Neural progenitor cell (in vitro differentiated cells): Measurements from ENCODE around the gene DDX51. TPM values are rescaled to one million over a fixed set of nuclear protein-coding genes. Genes with fewer than 3 reads are reported as not detected.

Source experiments
- DNase-seq: peaks from one replicate; pipeline ENCODE4 v3.0.0-alpha.2; 2016; ENCODE audit warnings: low spot score
- H2AFZ ChIP-seq: fragments of 200-600 bp; sonication (generic); replicated peaks from 2 replicates; pipeline ENCODE4 v1.6.1; 2016; ENCODE audit warnings: antibody characterized with exemption
- H3F3A ChIP-seq: fragments of 200-600 bp; sonication (generic); 2 replicates; pipeline ENCODE4 v1.6.1; 2016; ENCODE audit warnings: antibody characterized with exemption, low read depth
- H3K27ac ChIP-seq: fragments of 200-600 bp; sonication (generic); 2 replicates; pipeline ENCODE4 v1.5.1; 2016; ENCODE audit warnings: mild to moderate bottlenecking
- H3K27me3 ChIP-seq: fragments of 200-600 bp; sonication (generic); 2 replicates; pipeline ENCODE4 v1.6.1; 2016; ENCODE audit warnings: mild to moderate bottlenecking, moderate library complexity
- H3K36me3 ChIP-seq: fragments of 200-600 bp; sonication (generic); 2 replicates; pipeline ENCODE4 v1.5.1; 2016
- H3K4me1 ChIP-seq: fragments of 200-600 bp; sonication (generic); 2 replicates; pipeline ENCODE4 v1.6.1; 2016; ENCODE audit warnings: mixed run types
- H3K4me2 ChIP-seq: fragments of 200-600 bp; sonication (generic); 2 replicates; pipeline ENCODE4 v1.6.1; 2016
- H3K4me3 ChIP-seq: fragments of 200-600 bp; sonication (generic); 2 replicates; pipeline ENCODE4 v1.5.1; 2016
- H3K79me2 ChIP-seq: fragments of 200-600 bp; sonication (generic); 2 replicates; pipeline ENCODE4 v1.6.1; 2016; ENCODE audit warnings: low read depth
- H3K9ac ChIP-seq: fragments of 200-600 bp; sonication (generic); 2 replicates; pipeline ENCODE4 v1.6.1; 2016
- H3K9me3 ChIP-seq: fragments of 200-600 bp; sonication (generic); 2 replicates; pipeline ENCODE4 v1.5.1; 2016; ENCODE audit warnings: low read depth
- H4K20me1 ChIP-seq: fragments of 200-600 bp; sonication (generic); 2 replicates; pipeline ENCODE4 v1.6.1; 2016; ENCODE audit warnings: low read depth
- H3K27ac Mint-ChIP-seq: 3 replicates; pipeline ENCODE4 v1.8.0; 2021; ENCODE audit warnings: mixed read lengths
- H3K27me3 Mint-ChIP-seq: 2 replicates; pipeline ENCODE4 v1.8.0; 2022; ENCODE audit warnings: low read depth, mild to moderate bottlenecking, inconsistent platforms, moderate library complexity, mixed read lengths; ENCODE audit not compliant: insufficient read depth
- H3K36me3 Mint-ChIP-seq: 3 replicates; pipeline ENCODE4 v1.8.0; 2021; ENCODE audit warnings: mixed read lengths
- H3K4me1 Mint-ChIP-seq: 3 replicates; pipeline ENCODE4 v1.8.0; 2021; ENCODE audit warnings: mixed read lengths
- H3K4me3 Mint-ChIP-seq: 3 replicates; pipeline ENCODE4 v1.8.0; 2021; ENCODE audit warnings: mild to moderate bottlenecking, moderate library complexity, mixed read lengths
- H3K9me3 Mint-ChIP-seq: 3 replicates; pipeline ENCODE4 v1.8.0; 2020; ENCODE audit warnings: mixed read lengths
- EZH2 ChIP-seq: fragments of 200-600 bp; sonication (generic); IDR thresholded peaks from 2 replicates; pipeline ENCODE4 v1.6.1; 2017; ENCODE audit warnings: antibody characterized with exemption, mild to moderate bottlenecking, moderate library complexity
- EZH2phosphoT487 ChIP-seq: fragments of 200-600 bp; sonication (generic); IDR thresholded peaks from 2 replicates; pipeline ENCODE4 v1.6.1; 2017; ENCODE audit warnings: antibody characterized with exemption
- total RNA-seq: library from RNA; depleted of rRNA; stranded (reverse); fragments of >200 nt; gene quantifications from 2 replicates; pipeline ENCODE4 v1.2.3, GENCODE V29; 2015; ENCODE audit warnings: low replicate concordance
- TF ChIP-seq, protein P1 (sequence below): fragments of 200-600 bp; sonication (generic); IDR thresholded peaks from 2 replicates; pipeline ENCODE4 v1.5.1; 2017; ENCODE audit warnings: antibody characterized with exemption, mild to moderate bottlenecking

The DDX51 gene
- total RNA-seq, 1 donor from 2014 or later, result 8.5 TPM

DNA sequence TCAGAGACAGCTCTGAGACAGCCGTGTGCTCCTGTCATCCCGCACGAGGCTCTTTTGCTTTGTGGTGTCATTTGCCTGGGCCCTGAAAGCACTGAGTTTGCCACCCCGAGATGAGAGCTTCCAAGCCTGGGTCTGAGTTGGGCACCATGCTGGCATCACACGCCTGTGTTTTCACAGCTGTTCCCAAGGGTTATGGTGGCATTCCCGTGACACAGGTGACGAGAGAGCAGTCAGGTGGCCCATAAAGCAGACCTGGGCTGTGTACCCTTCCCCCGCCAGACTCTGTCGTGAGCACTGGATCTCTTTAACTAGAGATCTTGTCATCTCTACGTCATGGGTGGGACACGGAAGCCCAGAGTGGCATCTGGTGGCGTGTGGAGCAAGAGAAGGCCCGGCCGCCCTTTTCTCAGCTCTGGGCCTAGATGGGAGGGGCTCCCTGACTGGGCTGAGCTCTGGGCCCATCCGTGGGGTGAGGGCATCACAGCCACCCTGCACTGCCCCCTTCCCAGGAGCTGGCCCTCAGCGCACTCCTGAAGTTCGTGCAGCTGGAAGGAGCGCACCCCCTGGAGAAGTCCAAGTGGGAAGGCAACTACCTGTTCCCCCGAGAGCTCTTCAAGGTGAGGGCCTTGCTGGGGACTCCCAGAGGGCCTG, 2.8 kb upstream of the DDX51 start:
- peaks cover 7% of the 10 kb centered on the region for H3K36me3 Mint-ChIP-seq
- H3K27ac ChIP-seq, result no peak overlapping the region
- no peaks in the 10 kb centered on the region for H3K27me3 ChIP-seq
- no peaks in the 10 kb centered on the region for H3K9me3 Mint-ChIP-seq
- H2AFZ ChIP-seq, result no peak overlapping the region
- peaks cover 27% of the 10 kb centered on the region for H3K79me2 ChIP-seq
- H3K27me3 Mint-ChIP-seq, result peaks cover 2% of the 10 kb centered on the region
- no peak for DNase-seq
- H3K36me3 ChIP-seq, result no peaks in the 10 kb centered on the region
- H3K4me3 ChIP-seq, result no peak overlapping the region
- no peak overlapping the region for H3K4me2 ChIP-seq
- TF ChIP-seq EZH2phosphoT487, result no peak
- TF ChIP-seq EZH2, result no peak
- TF ChIP-seq, protein P1, sequence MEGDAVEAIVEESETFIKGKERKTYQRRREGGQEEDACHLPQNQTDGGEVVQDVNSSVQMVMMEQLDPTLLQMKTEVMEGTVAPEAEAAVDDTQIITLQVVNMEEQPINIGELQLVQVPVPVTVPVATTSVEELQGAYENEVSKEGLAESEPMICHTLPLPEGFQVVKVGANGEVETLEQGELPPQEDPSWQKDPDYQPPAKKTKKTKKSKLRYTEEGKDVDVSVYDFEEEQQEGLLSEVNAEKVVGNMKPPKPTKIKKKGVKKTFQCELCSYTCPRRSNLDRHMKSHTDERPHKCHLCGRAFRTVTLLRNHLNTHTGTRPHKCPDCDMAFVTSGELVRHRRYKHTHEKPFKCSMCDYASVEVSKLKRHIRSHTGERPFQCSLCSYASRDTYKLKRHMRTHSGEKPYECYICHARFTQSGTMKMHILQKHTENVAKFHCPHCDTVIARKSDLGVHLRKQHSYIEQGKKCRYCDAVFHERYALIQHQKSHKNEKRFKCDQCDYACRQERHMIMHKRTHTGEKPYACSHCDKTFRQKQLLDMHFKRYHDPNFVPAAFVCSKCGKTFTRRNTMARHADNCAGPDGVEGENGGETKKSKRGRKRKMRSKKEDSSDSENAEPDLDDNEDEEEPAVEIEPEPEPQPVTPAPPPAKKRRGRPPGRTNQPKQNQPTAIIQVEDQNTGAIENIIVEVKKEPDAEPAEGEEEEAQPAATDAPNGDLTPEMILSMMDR, result no peak
- peak overlapping the region; percentile 94 for H3K4me3 Mint-ChIP-seq
- H4K20me1 ChIP-seq, result peaks cover 14% of the 10 kb centered on the region
- no peak overlapping the region for H3K9ac ChIP-seq
- no peak overlapping the region for H3K27ac Mint-ChIP-seq
- H3F3A ChIP-seq, result no peaks in the 10 kb centered on the region
- H3K9me3 ChIP-seq, result no peaks in the 10 kb centered on the region
- H3K4me1 ChIP-seq, result peaks cover 5% of the 10 kb centered on the region
- H3K4me1 Mint-ChIP-seq, result peaks cover 21% of the 10 kb centered on the region

DNA sequence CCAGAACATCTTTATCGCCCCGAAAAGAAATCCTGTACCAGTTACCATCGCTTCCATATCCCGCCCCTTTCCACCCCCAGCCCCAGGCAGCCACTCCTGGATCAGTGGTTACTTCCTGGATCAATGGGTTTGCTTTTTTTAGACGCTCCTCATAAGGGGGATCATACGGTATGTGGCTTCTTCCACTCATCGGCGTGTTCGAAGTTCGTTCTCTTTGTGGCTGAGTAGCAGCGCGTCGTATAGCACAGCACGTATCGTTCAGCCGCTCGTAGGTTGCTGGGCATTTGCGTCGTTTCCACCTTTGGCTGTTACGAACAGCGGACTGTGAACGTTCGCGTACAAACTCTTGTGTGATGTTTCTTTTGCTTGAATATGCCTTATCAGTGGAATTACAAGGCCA, 2.0 kb upstream of the DDX51 start:
- H3K4me1 Mint-ChIP-seq, result peaks cover 21% of the 10 kb centered on the region
- H3K79me2 ChIP-seq, result peaks cover 27% of the 10 kb centered on the region
- TF ChIP-seq EZH2, result no peak
- no peak overlapping the region for H2AFZ ChIP-seq
- no peak for DNase-seq
- H3K27ac Mint-ChIP-seq, result no peak overlapping the region
- H3K36me3 ChIP-seq, result no peaks in the 10 kb centered on the region
- H3K9me3 Mint-ChIP-seq, result no peaks in the 10 kb centered on the region
- H3K9me3 ChIP-seq, result no peaks in the 10 kb centered on the region
- H4K20me1 ChIP-seq, result peaks cover 14% of the 10 kb centered on the region
- H3K9ac ChIP-seq, result no peak overlapping the region
- H3K27ac ChIP-seq, result no peak overlapping the region
- H3K27me3 ChIP-seq, result no peaks in the 10 kb centered on the region
- H3K4me3 Mint-ChIP-seq, result peak overlapping the region; percentile 94
- H3K4me2 ChIP-seq, result no peak overlapping the region
- H3K36me3 Mint-ChIP-seq, result peaks cover 7% of the 10 kb centered on the region
- H3K27me3 Mint-ChIP-seq, result peaks cover 2% of the 10 kb centered on the region
- no peak overlapping the region for H3K4me3 ChIP-seq
- peaks cover 5% of the 10 kb centered on the region for H3K4me1 ChIP-seq
- H3F3A ChIP-seq, result no peaks in the 10 kb centered on the region

DNA sequence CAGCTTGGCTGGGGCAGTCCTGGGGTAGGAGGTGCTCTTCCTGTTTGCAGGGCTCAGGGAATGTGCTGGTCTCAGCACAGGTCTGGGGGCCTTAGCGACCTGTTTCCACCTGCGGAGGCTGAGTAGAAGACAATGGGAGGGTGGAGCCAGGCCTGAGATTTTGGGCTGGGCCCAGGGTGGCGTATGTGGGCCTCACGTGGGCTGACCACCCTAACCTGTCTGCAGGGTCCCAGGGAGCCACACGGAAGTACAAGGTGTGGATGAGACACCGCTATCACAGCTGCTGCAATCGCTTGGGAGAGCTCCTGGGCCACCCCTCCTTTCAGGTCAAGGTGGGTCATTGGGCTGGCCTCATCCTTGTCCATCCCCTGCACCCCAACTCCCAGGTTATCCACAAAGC, 1.2 kb upstream of the DDX51 start:
- Histone ChIP-seq H3F3A (no peaks in the 10 kb centered on the region), H4K20me1 (peaks cover 14% of the 10 kb centered on the region), H3K4me1 (peaks cover 5% of the 10 kb centered on the region), H3K36me3 (no peaks in the 10 kb centered on the region), H2AFZ (no peak overlapping the region), H3K4me2 (peak overlapping the region; percentile 95), H3K79me2 (peaks cover 27% of the 10 kb centered on the region), H3K9ac (peak overlapping the region; percentile 96), H3K9me3 (no peaks in the 10 kb centered on the region), H3K4me3 (peak overlapping the region; percentile 96), H3K27me3 (no peaks in the 10 kb centered on the region), H3K27ac (no peak overlapping the region)
- Mint-ChIP-seq H3K36me3 (peaks cover 7% of the 10 kb centered on the region), H3K4me3 (peak overlapping the region; percentile 94), H3K27ac (no peak overlapping the region), H3K4me1 (peaks cover 21% of the 10 kb centered on the region), H3K9me3 (no peaks in the 10 kb centered on the region), H3K27me3 (peaks cover 2% of the 10 kb centered on the region)
- DNase-seq, result no peak
- TF ChIP-seq EZH2phosphoT487 (no peak), EZH2 (no peak)
- TF ChIP-seq, protein P1, result no peak

DNA sequence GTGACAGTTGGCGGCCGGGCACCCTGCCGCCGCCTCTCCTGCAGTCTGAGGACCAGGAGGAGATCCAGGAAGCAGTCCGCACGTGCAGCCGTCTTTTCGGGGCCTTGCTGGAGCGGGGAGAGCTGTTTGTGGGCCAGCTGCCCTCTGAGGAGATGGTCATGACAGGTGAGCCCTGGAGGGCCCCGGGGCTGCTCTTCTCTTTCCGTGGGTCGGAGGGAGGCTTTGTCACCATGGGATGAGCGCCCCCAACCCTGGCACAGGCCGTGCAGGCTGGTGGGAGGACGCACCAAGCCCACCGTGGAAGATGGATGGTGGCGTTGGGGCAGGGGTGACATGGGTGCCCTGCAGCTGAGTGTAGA, 670 bp upstream of the DDX51 start:
- Mint-ChIP-seq H3K27ac (no peak overlapping the region), H3K4me3 (peak overlapping the region; percentile 94), H3K36me3 (peaks cover 7% of the 10 kb centered on the region), H3K4me1 (peaks cover 21% of the 10 kb centered on the region), H3K27me3 (peaks cover 2% of the 10 kb centered on the region), H3K9me3 (no peaks in the 10 kb centered on the region)
- Histone ChIP-seq H3K9ac (peak overlapping the region; percentile 96), H3K4me1 (peaks cover 5% of the 10 kb centered on the region), H3K36me3 (no peaks in the 10 kb centered on the region), H4K20me1 (peaks cover 14% of the 10 kb centered on the region), H3K9me3 (no peaks in the 10 kb centered on the region), H3K4me2 (peak overlapping the region; percentile 95), H3K27me3 (no peaks in the 10 kb centered on the region), H3K79me2 (peaks cover 27% of the 10 kb centered on the region), H2AFZ (peak overlapping the region; percentile 94), H3K4me3 (peak overlapping the region; percentile 96), H3K27ac (peak overlapping the region; percentile 61), H3F3A (no peaks in the 10 kb centered on the region)
- TF ChIP-seq EZH2phosphoT487 (no peak), EZH2 (no peak)
- TF ChIP-seq, protein P1, result no peak
- DNase-seq, result no peak
